GM23338 (cell line): Measurements from ENCODE around the gene VSIG4.

ENCODE experiments used
- CREB1 ChIP-seq: fragments of 250-450 bp; sonication (Bioruptor Pico); IDR thresholded peaks from 2 replicates; pipeline ENCODE4 v1.5.0; 2020; ENCODE audit warnings: low read depth, mild to moderate bottlenecking, moderate library complexity
- CTCF ChIP-seq, 2 experiments: fragments of 200-600 bp in 1 of 2; sonication (generic) in 1 of 2; conservative IDR thresholded peaks; 2 replicates each; pipeline versions ENCODE4 v1.5.1 to v1.6.1; 2016 to 2017; ENCODE audit warnings: antibody characterized with exemption in 2 of 2, low read depth in 2 of 2, mild to moderate bottlenecking in 2 of 2, moderate library complexity in 1 of 2
- ETS1 ChIP-seq: IDR thresholded peaks from 2 replicates; pipeline ENCODE4 v1.6.1; 2016; ENCODE audit warnings: antibody characterized with exemption
- EZH2 ChIP-seq: fragments of 200-600 bp; sonication (generic); IDR thresholded peaks from one replicate; pipeline ENCODE4 v1.8.0; 2017; ENCODE audit warnings: antibody characterized with exemption, mild to moderate bottlenecking, low read depth; ENCODE audit not compliant: unreplicated experiment
- EZH2phosphoT487 ChIP-seq: fragments of 200-600 bp; sonication (generic); IDR thresholded peaks from one replicate; pipeline ENCODE4 v1.8.1; 2018; ENCODE audit warnings: antibody characterized with exemption; ENCODE audit not compliant: unreplicated experiment
- JUNB ChIP-seq: IDR thresholded peaks from one replicate; pipeline ENCODE4 v1.6.1; 2016; ENCODE audit warnings: antibody characterized with exemption; ENCODE audit not compliant: unreplicated experiment
- NANOG ChIP-seq: IDR thresholded peaks from 2 replicates; pipeline ENCODE4 v1.6.1; 2016; ENCODE audit warnings: antibody characterized with exemption, borderline replicate concordance
- POLR2AphosphoS5 ChIP-seq: IDR thresholded peaks from 2 replicates; pipeline ENCODE4 v1.6.1; 2016; ENCODE audit warnings: antibody characterized with exemption, low read depth
- REST ChIP-seq: IDR thresholded peaks from one replicate; pipeline ENCODE4 v1.6.1; 2018; ENCODE audit warnings: antibody characterized with exemption; ENCODE audit not compliant: unreplicated experiment
- STAT1 ChIP-seq: IDR thresholded peaks from one replicate; pipeline ENCODE4 v1.6.1; 2016; ENCODE audit warnings: antibody characterized with exemption; ENCODE audit not compliant: unreplicated experiment
- ZNF114 ChIP-seq: fragments of 250-450 bp; sonication (Bioruptor Pico); IDR thresholded peaks from 2 replicates; pipeline ENCODE4 v1.5.0; 2020; ENCODE audit warnings: mild to moderate bottlenecking, moderate library complexity
- ZNF331 ChIP-seq: fragments of 250-450 bp; sonication (Bioruptor Pico); IDR thresholded peaks from 2 replicates; pipeline ENCODE4 v1.5.0; 2020; ENCODE audit warnings: low read depth, mild to moderate bottlenecking, moderate library complexity
- ZNF462 ChIP-seq: fragments of 250-450 bp; sonication (Bioruptor Pico); IDR thresholded peaks from 2 replicates; pipeline ENCODE4 v1.5.0; 2020; ENCODE audit warnings: mild to moderate bottlenecking, moderate library complexity

- no peak for TF ChIP-seq CTCF (conservative IDR thresholded peaks at IDR 0.05; ENCODE audit: low read depth in 2 of 2)
- no peak for TF ChIP-seq JUNB
- TF ChIP-seq EZH2: no peak
- TF ChIP-seq EZH2phosphoT487: no peak
- TF ChIP-seq REST: no peak
- no peak for TF ChIP-seq POLR2AphosphoS5
- no peak for TF ChIP-seq ZNF114
- no peak for TF ChIP-seq NANOG
- no peak for TF ChIP-seq STAT1
- no peak for TF ChIP-seq ETS1
- no peak for TF ChIP-seq CREB1
- TF ChIP-seq ZNF331 (CRISPR knock-in tag): no peak
- TF ChIP-seq ZNF462 (CRISPR knock-in tag): no peak
Measured at GRCh38 chrX:66019310-66019652, 20.6 kb downstream of the VSIG4 start.
